HepG2 (cell line): ENCODE measurements around the gene PISD. TPM values are rescaled to one million over a fixed set of nuclear protein-coding genes. Genes with fewer than 3 reads are reported as not detected.

Experiments
- ATAC-seq: fragments of 200-7000 bp; cut with Tn5 transposase; 3 replicates; pipeline ENCODE4 v1.9.1; 2020; ENCODE audit warnings: mild to moderate bottlenecking, moderate library complexity
- BruUV-seq: library from RNA; stranded (reverse); fragments of 400-500 nt; replicated peaks from 2 replicates; lab custom pipeline; 2021; lab: Mats Ljungman, UMichigan
- CTCF ChIA-PET: fragments of 300-600 bp; formaldehyde crosslinking; extraction: SDS; loops from one replicate; lab custom pipeline; 2021; ENCODE audit warnings: low total read pairs, inconsistent platforms, low intra/inter-chr PET ratio; lab: Yijun Ruan, JAX
- POLR2A ChIA-PET: fragments of 350-600 bp; sonication (Branson Sonifier 250); formaldehyde crosslinking; loops from one replicate; lab custom pipeline; 2020; ENCODE audit warnings: antibody characterized with exemption, inconsistent platforms; lab: Yijun Ruan, JAX
- DNase-seq: peaks from one replicate; pipeline ENCODE4 v3.0.0-alpha.2; 2015; ENCODE audit warnings: low spot score
- FAIRE-seq: peaks from 3 replicates; lab custom pipeline; 2011; peaks lifted over from hg19 to GRCh38; lab: Jason Lieb, UNC
- H2AFZ ChIP-seq: one replicate; pipeline ENCODE4 v1.6.1; 2011; ENCODE audit warnings: low read length, inconsistent platforms
- H3K27ac ChIP-seq: fragments of 300-600 bp; 3 replicates; pipeline ENCODE4 v1.8.0; 2011; ENCODE audit warnings: mixed run types, mild to moderate bottlenecking, mixed read lengths, low read length, inconsistent platforms; ENCODE audit not compliant: insufficient read depth; ENCODE audit errors: extremely low read length
- H3K27me3 ChIP-seq, 2 experiments: fragments of 200-600 bp in 1 of 2; 2 replicates in 1 of 2; 3 replicates in 1 of 2; pipeline versions ENCODE4 v1.6.0 to v1.8.0; 2011; ENCODE audit warnings: low read length in 2 of 2, mild to moderate bottlenecking in 2 of 2, moderate library complexity in 2 of 2, inconsistent platforms in 1 of 2; ENCODE audit not compliant: insufficient read depth in 2 of 2, control insufficient read depth in 1 of 2
- H3K36me3 ChIP-seq, 2 experiments: fragments of 200-600 bp in 1 of 2; replicated peaks in 1 of 2; 2 replicates in 1 of 2; 3 replicates in 1 of 2; pipeline versions ENCODE4 v1.5.1 to v1.8.0; 2011; ENCODE audit warnings: low read length in 2 of 2, inconsistent platforms in 1 of 2; ENCODE audit not compliant: insufficient read depth in 2 of 2, control insufficient read depth in 1 of 2
- H3K4me1 ChIP-seq: 2 replicates; pipeline ENCODE4 v1.5.1; 2012; ENCODE audit warnings: low read length, inconsistent platforms; ENCODE audit not compliant: insufficient read depth
- H3K4me2 ChIP-seq: 2 replicates; pipeline ENCODE4 v1.6.0; 2011; ENCODE audit warnings: low read depth, low read length, inconsistent platforms
- H3K4me3 ChIP-seq, 3 experiments: fragments of 200-600 bp in 1 of 3; sonication (generic), shearing (Covaris generic) in 1 of 3; replicated peaks in 1 of 3; 2 replicates each; pipeline ENCODE4 v1.5.1; 2011 to 2016; ENCODE audit warnings: low read length in 3 of 3, inconsistent platforms in 2 of 3, low read depth in 2 of 3, mild to moderate bottlenecking in 2 of 3, control low read depth in 1 of 3, mixed read lengths in 1 of 3; ENCODE audit not compliant: insufficient read depth in 1 of 3
- H3K79me2 ChIP-seq: one replicate; pipeline ENCODE4 v1.6.1; 2011; ENCODE audit warnings: low read length, inconsistent platforms; ENCODE audit not compliant: insufficient read depth
- H3K9ac ChIP-seq: 2 replicates; pipeline ENCODE4 v1.6.0; 2011; ENCODE audit warnings: mild to moderate bottlenecking, low read depth, low read length, inconsistent platforms; ENCODE audit not compliant: insufficient read depth
- H3K9me3 ChIP-seq: 2 replicates; pipeline ENCODE4 v1.5.1; 2012; ENCODE audit warnings: mild to moderate bottlenecking, low read length
- H4K20me1 ChIP-seq: 2 replicates; pipeline ENCODE4 v1.6.0; 2011; ENCODE audit warnings: inconsistent platforms, mild to moderate bottlenecking, low read length, moderate library complexity; ENCODE audit not compliant: insufficient read depth
- AKAP8 ChIP-seq: sonication (generic); formaldehyde crosslinking; IDR thresholded peaks from 2 replicates; pipeline ENCODE4 v1.5.1; 2020; ENCODE audit warnings: mild to moderate bottlenecking, missing genetic modification reagents
- ARNT ChIP-seq: fragments of 450-650 bp; IDR thresholded peaks from 2 replicates; pipeline ENCODE4 v1.6.1; 2017
- HOXD1 ChIP-seq: sonication (generic); formaldehyde crosslinking; IDR thresholded peaks from 2 replicates; pipeline ENCODE4 v1.5.0; 2020; ENCODE audit warnings: missing genetic modification reagents
- POLR2AphosphoS5 ChIP-seq: IDR thresholded peaks from 2 replicates; pipeline ENCODE4 v1.6.1; 2012; ENCODE audit warnings: low read depth, low read length
- RARA ChIP-seq: IDR thresholded peaks from 2 replicates; pipeline ENCODE4 v1.6.1; 2016; ENCODE audit warnings: missing genetic modification reagents, missing compliant biosample characterization
- SATB2 ChIP-seq: sonication (generic); formaldehyde crosslinking; IDR thresholded peaks from 2 replicates; pipeline ENCODE4 v1.5.0; 2020; ENCODE audit warnings: missing genetic modification reagents
- TRIM24 ChIP-seq: sonication (generic); formaldehyde crosslinking; IDR thresholded peaks from 2 replicates; pipeline ENCODE4 v1.8.0; 2022; ENCODE audit warnings: mild to moderate bottlenecking, missing genetic modification reagents
- XRCC5 ChIP-seq: fragments of 200-400 bp; formaldehyde crosslinking; optimal IDR thresholded peaks from 2 replicates; pipeline ENCODE3; 2017; ENCODE audit warnings: mild to moderate bottlenecking, low read length
- ZNF121 ChIP-seq: sonication (generic); formaldehyde crosslinking; IDR thresholded peaks from 2 replicates; pipeline ENCODE4 v1.5.0; 2020; ENCODE audit warnings: mild to moderate bottlenecking, missing genetic modification reagents
- ZNF207 ChIP-seq: fragments of 450-650 bp; IDR thresholded peaks from 2 replicates; pipeline ENCODE4 v1.6.1; 2016; ENCODE audit warnings: antibody characterized with exemption, borderline replicate concordance
- ZNF224 ChIP-seq: sonication (generic); formaldehyde crosslinking; IDR thresholded peaks from 2 replicates; pipeline ENCODE4 v1.5.0; 2020; ENCODE audit warnings: mild to moderate bottlenecking, missing genetic modification reagents
- ZNF446 ChIP-seq: sonication (generic); formaldehyde crosslinking; IDR thresholded peaks from 2 replicates; pipeline ENCODE4 v1.5.0; 2020; ENCODE audit warnings: mild to moderate bottlenecking, missing genetic modification reagents
- ZNF557 ChIP-seq: sonication (generic); formaldehyde crosslinking; IDR thresholded peaks from 2 replicates; pipeline ENCODE4 v1.4.0; 2020; ENCODE audit warnings: missing genetic modification reagents
- WGBS: methylation state at CpG from one replicate; pipeline ENCODE4 v1.1.6; 2017; ENCODE audit warnings: low lambda C conversion rate; 5-methylcytosine and 5-hydroxymethylcytosine counted together
- in situ Hi-C: cut with HindIII; loops from 2 replicates; pipeline ENCODE4 v1.10.0; 2017; ENCODE audit warnings: low pct_unique_long_range_greater_than_20kb; ENCODE audit not compliant: extremely low pct_ligation_motif_present
- intact Hi-C: fragments of 100-400 bp; cut with micrococcal nuclease; formaldehyde crosslinking; loops from one replicate; pipeline ENCODE4 v1.10.0; 2022; ENCODE audit not compliant: unreplicated experiment
- polyA plus RNA-seq, 8 experiments: library from polyadenylated mRNA; depleted of rRNA in 3 of 8; stranded (reverse) in 7 of 8; unstranded in 1 of 8; fragments of >200 nt; fragmentation: Illumina TruSeq in 4 of 8; extraction: Trizol in 4 of 8; gene quantifications; 2 replicates each; pipeline versions ENCODE4 v1.2.1 to v1.2.3, GENCODE V29; 2011 to 2016; ENCODE audit warnings: low read depth in 4 of 8, missing spikeins in 1 of 8, mixed read lengths in 1 of 8; ENCODE audit not compliant: insufficient read depth in 1 of 8
- total RNA-seq, 5 experiments: library from RNA; depleted of rRNA; stranded (reverse); fragments of >200 nt; fragmentation: Illumina TruSeq; extraction: Trizol; gene quantifications; 2 replicates each; pipeline ENCODE4 v1.2.3, GENCODE V29; 2016; ENCODE audit warnings: low read depth in 1 of 5
- TF ChIP-seq, protein P1 (sequence below): IDR thresholded peaks from 2 replicates; pipeline ENCODE4 v1.6.1; 2012; ENCODE audit warnings: inconsistent platforms
- TF ChIP-seq, protein P2 (sequence below): sonication (generic); formaldehyde crosslinking; IDR thresholded peaks from 2 replicates; pipeline ENCODE4 v1.4.0; 2020; ENCODE audit warnings: missing genetic modification reagents
- TF ChIP-seq, protein P3 (sequence below): sonication (generic); formaldehyde crosslinking; IDR thresholded peaks from 2 replicates; pipeline ENCODE4 v1.4.0; 2020; ENCODE audit warnings: mild to moderate bottlenecking, low read depth, missing genetic modification reagents

Gene PISD
- total and polyA plus RNA-seq, 2 of the 13 experiments (the other 11 are each of a cell fraction or from before 2014, with no cell fraction given): 30.1 to 47.7 TPM

DNA sequence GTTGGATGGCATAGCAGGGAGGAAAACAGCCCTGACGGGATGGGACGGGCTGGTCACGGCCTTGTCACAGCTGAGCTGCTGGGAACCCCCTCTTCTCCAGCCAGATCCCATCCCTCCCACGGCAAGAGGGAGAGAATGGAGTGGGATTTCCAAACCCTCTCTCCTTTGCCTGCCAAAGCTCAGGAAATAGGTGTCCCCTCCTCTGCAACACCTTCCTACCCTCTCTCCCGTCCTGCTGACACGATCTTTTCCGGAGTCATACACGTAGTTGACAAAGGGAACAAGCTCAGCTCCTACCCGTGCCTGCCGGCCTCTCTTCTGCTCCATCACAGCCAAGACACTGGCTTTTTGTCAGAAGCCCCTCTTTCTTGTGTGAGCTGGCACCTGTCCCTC is 48.1 kb downstream of the PISD start:
- CTCF ChIA-PET: no interaction called here
- DNase-seq: no peak

DNA sequence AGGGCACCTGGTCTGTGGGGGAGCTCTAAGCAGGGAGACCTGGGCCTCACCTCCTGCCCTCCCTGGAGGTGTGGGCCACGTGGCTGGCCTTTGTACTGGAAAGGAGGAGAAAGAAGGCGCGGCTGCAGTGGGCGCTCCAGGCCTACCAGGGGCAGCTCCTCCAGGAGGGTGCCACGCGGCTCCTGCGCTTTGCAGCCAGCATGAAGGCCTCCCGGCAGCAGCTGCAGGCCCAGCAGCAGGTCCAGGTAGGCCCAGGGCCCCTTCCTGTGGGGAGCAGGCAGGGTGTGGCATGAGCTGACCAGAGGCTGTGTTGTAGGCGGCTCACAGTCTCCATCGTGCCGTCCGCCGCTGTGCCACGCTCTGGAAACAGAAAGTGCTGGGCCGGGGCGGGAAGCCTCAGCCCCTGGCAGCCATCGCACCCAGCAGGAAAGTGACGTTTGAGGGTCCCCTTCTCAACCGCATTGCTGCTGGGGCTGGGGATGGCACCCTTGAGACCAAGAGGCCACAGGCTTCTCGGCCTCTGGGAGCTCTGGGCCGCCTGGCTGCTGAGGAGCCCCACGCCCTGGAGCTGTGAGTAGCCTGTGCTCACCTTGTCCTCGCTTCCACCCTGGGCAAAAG is 48.6 kb downstream of the PISD start:
- in situ Hi-C loops (loop anchor here (5.0 kb wide), 1 partner anchor 51 kb away; no protein-coding TSS in a partner anchor), intact Hi-C loops (no loop called here)
- FAIRE-seq (no peak), ATAC-seq (no peak; the same call in 2 of the 3 replicates), DNase-seq (no peak)
- ChIA-PET CTCF (no interaction called here), POLR2A (interaction anchor here (0.7 to 0.8 kb wide), 2 partner anchors 18 to 25 kb away, joined by 3 to 4 read pairs; no protein-coding TSS in a partner anchor)
- Histone ChIP-seq H3K27ac (no peak overlapping the region), H3K9ac (no peak overlapping the region), H3K4me1 (peaks cover 40% of the 10 kb centered on the region), H3K9me3 (no peaks in the 10 kb centered on the region), H4K20me1 (peaks cover 10% of the 10 kb centered on the region; the same call in 1 of the 2 replicates), H3K36me3 (peaks cover 20 to 31% of the 10 kb centered on the region in 2 experiments; a peak in 4 of 5 replicates), H3K4me3 (no peak overlapping the region), H3K27me3 (no peaks in the 10 kb centered on the region), H2AFZ (no peak overlapping the region), H3K79me2 (no peaks in the 10 kb centered on the region), H3K4me2 (no peak overlapping the region)
- 100% methylated on average over 4 of the region's 23 CpGs for WGBS
- no TSS peak for BruUV-seq
- TF ChIP-seq AKAP8 (0 out of 2 replicates have a peak, but pooled peaks have one; percentile 25), XRCC5 (no peak), SATB2 (CRISPR knock-in tag) (no peak), ZNF224 (CRISPR knock-in tag) (no peak), HOXD1 (CRISPR knock-in tag) (no peak), ZNF557 (CRISPR knock-in tag) (no peak), ARNT (no peak)
- TF ChIP-seq, protein P1, sequence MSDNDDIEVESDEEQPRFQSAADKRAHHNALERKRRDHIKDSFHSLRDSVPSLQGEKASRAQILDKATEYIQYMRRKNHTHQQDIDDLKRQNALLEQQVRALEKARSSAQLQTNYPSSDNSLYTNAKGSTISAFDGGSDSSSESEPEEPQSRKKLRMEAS: 0 out of 2 replicates have a peak, but pooled peaks have one; percentile 33
- TF ChIP-seq, protein P2, sequence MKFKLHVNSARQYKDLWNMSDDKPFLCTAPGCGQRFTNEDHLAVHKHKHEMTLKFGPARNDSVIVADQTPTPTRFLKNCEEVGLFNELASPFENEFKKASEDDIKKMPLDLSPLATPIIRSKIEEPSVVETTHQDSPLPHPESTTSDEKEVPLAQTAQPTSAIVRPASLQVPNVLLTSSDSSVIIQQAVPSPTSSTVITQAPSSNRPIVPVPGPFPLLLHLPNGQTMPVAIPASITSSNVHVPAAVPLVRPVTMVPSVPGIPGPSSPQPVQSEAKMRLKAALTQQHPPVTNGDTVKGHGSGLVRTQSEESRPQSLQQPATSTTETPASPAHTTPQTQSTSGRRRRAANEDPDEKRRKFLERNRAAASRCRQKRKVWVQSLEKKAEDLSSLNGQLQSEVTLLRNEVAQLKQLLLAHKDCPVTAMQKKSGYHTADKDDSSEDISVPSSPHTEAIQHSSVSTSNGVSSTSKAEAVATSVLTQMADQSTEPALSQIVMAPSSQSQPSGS: no peak

More for the DNA sequence above, 48.1 kb downstream of the PISD start:
- Histone ChIP-seq H3K27ac (no peak overlapping the region), H3K4me3 (no peak overlapping the region), H3K9ac (no peak overlapping the region), H3K27me3 (no peaks in the 10 kb centered on the region), H3K79me2 (no peaks in the 10 kb centered on the region), H4K20me1 (peaks cover 10% of the 10 kb centered on the region; the same call in 1 of the 2 replicates), H3K4me2 (no peak overlapping the region), H3K9me3 (no peaks in the 10 kb centered on the region), H3K4me1 (peaks cover 40% of the 10 kb centered on the region), H3K36me3 (peaks cover 22 to 35% of the 10 kb centered on the region in 2 experiments; a peak in 4 of 5 replicates), H2AFZ (no peak overlapping the region)
- in situ Hi-C loops (loop anchor here (5.0 kb wide), 1 partner anchor 52 kb away; no protein-coding TSS in a partner anchor), intact Hi-C loops (no loop called here)
- FAIRE-seq: no peak
- 93% methylated on average over 10 of the region's 10 CpGs for WGBS
- POLR2A ChIA-PET: interaction anchor here (0.8 kb wide), 1 partner anchor 154 kb away, joined by 3 read pairs; no protein-coding TSS in a partner anchor
- ATAC-seq: no peak
- TF ChIP-seq POLR2AphosphoS5 (peak; percentile 29; the same call in 1 of the 2 replicates), ZNF207 (no peak), ZNF121 (CRISPR knock-in tag) (no peak), TRIM24 (CRISPR knock-in tag) (no peak), RARA (CRISPR knock-in tag) (no peak), ZNF446 (no peak)
- TF ChIP-seq, protein P3, sequence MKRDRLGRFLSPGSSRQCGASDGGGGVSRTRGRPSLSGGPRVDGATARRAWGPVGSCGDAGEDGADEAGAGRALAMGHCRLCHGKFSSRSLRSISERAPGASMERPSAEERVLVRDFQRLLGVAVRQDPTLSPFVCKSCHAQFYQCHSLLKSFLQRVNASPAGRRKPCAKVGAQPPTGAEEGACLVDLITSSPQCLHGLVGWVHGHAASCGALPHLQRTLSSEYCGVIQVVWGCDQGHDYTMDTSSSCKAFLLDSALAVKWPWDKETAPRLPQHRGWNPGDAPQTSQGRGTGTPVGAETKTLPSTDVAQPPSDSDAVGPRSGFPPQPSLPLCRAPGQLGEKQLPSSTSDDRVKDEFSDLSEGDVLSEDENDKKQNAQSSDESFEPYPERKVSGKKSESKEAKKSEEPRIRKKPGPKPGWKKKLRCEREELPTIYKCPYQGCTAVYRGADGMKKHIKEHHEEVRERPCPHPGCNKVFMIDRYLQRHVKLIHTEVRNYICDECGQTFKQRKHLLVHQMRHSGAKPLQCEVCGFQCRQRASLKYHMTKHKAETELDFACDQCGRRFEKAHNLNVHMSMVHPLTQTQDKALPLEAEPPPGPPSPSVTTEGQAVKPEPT (CRISPR knock-in tag): no peak
- BruUV-seq: no TSS peak
